Natural killer cell (primary cell): ENCODE results near the gene MRPL52. TPM values are rescaled to one million over a fixed set of nuclear protein-coding genes. Genes with fewer than 3 reads are reported as not detected.

Source experiments
- ATAC-seq, 3 donors: fragments of 150-1000 bp in 2 of 3; fragments of 200-7000 bp in 1 of 3; cut with Tn5 transposase; 1 replicate in 1 of 3; 2 replicates in 2 of 3; pipeline ENCODE4 v1.10.0; 2021; ENCODE audit warnings: mild to moderate bottlenecking in 2 of 3, moderate library complexity in 2 of 3
- DNase-seq, 2 donors: peaks; one replicate each; pipeline versions ENCODE4 v3.0.0 to v3.0.0-alpha.2; 2013 to 2021; ENCODE audit warnings: mixed read lengths in 1 of 2
- H3K27ac ChIP-seq: one replicate; pipeline ENCODE4 v1.5.1; 2013; ENCODE audit warnings: mild to moderate bottlenecking, low read length
- H3K27me3 ChIP-seq: one replicate; pipeline ENCODE4 v1.6.1; 2013; ENCODE audit warnings: low read length; ENCODE audit not compliant: control insufficient read depth, insufficient read depth
- H3K36me3 ChIP-seq: one replicate; pipeline ENCODE4 v1.6.1; 2013; ENCODE audit warnings: low read length; ENCODE audit not compliant: control insufficient read depth, insufficient read depth
- H3K4me1 ChIP-seq: one replicate; pipeline ENCODE4 v1.6.1; 2013; ENCODE audit warnings: low read length; ENCODE audit not compliant: control insufficient read depth, insufficient read depth
- H3K4me3 ChIP-seq: one replicate; pipeline ENCODE4 v1.5.1; 2013; ENCODE audit warnings: low read length
- H3K9me3 ChIP-seq: one replicate; pipeline ENCODE4 v1.6.1; 2013; ENCODE audit warnings: low read length; ENCODE audit not compliant: control insufficient read depth, insufficient read depth
- H3K27ac Mint-ChIP-seq, 2 donors: one replicate each; pipeline ENCODE4 v1.8.0; 2022; ENCODE audit warnings: mild to moderate bottlenecking in 2 of 2, mixed read lengths in 2 of 2, moderate library complexity in 1 of 2
- H3K27me3 Mint-ChIP-seq, 2 donors: one replicate each; pipeline ENCODE4 v1.8.0; 2022; ENCODE audit warnings: low read depth in 2 of 2, mixed read lengths in 2 of 2
- H3K36me3 Mint-ChIP-seq: one replicate; pipeline ENCODE4 v1.8.0; 2022; ENCODE audit warnings: mixed read lengths
- H3K4me1 Mint-ChIP-seq, 2 donors: one replicate each; pipeline ENCODE4 v1.8.0; 2022; ENCODE audit warnings: mixed read lengths in 2 of 2
- H3K4me3 Mint-ChIP-seq: one replicate; pipeline ENCODE4 v1.8.0; 2022; ENCODE audit warnings: mild to moderate bottlenecking, moderate library complexity, mixed read lengths
- H3K9me3 Mint-ChIP-seq, 2 donors: one replicate each; pipeline ENCODE4 v1.8.0; 2022; ENCODE audit warnings: mixed read lengths in 2 of 2
- WGBS: methylation state at CpG from one replicate; pipeline ENCODE4 v1.1.7; 2013; ENCODE audit warnings: missing lambda C conversion rate; ENCODE audit not compliant: insufficient coverage; 5-methylcytosine and 5-hydroxymethylcytosine counted together
- intact Hi-C: fragments of 100-400 bp; cut with micrococcal nuclease; formaldehyde crosslinking; loops from one replicate; pipeline ENCODE4 v1.14.2; 2022
- total RNA-seq, 4 donors: library from RNA; stranded (reverse); fragments of 120-200 nt in 1 of 4; gene quantifications; one replicate each; pipeline versions ENCODE4 v1.2.3 to v1.2.4, GENCODE V29; 2013 to 2022
- TF ChIP-seq, protein P1 (sequence below): fragments of 200-600 bp; IDR thresholded peaks from one replicate; pipeline ENCODE4 v1.8.0; 2022; ENCODE audit warnings: antibody characterized with exemption

Gene MRPL52
- total RNA-seq, 3 donors from 2014 or later (not counting 1 experiment from before 2014, with no cell fraction given) = 40.5 to 42.0 (median 41.6) TPM

DNA sequence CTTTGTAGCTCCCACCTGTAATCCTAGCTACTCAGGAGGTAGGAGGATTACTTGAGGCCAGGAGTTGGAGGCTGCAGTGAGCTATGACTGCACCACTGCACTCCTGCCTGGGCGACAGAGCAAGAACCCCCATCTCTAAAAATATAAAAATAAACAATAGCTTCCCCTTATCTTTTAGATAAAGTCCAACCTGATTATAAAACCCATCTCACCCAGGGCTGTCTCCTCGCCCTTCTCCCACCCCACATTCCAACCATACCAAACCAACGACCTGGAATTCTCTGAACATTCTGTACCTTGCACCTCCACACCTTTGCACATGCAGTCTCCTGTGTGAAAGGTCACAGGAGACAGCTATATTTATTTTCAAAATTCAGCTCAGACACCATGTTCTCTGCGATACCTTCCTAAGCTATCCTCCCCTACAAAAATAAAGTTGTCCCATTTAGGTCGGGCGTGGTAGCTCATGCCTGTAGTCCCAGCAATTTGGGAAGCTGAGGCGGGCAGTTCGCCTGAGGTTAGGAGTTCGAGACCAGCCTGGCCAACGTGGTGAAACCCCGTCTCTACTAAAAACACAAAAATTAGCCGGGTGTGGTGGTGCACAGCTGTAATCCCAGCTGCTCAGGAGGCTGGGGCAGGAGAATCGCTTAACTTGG lies 22.1 kb upstream of the MRPL52 start:
- H3K4me1 Mint-ChIP-seq = no peaks in the 10 kb centered on the region
- no peak for DNase-seq
- no peak overlapping the region for H3K27ac Mint-ChIP-seq
- no peaks in the 10 kb centered on the region for H3K9me3 Mint-ChIP-seq
- 84% methylated on average over 13 of the region's 13 CpGs for WGBS
- H3K4me3 ChIP-seq = no peak overlapping the region
- TF ChIP-seq, protein P1, sequence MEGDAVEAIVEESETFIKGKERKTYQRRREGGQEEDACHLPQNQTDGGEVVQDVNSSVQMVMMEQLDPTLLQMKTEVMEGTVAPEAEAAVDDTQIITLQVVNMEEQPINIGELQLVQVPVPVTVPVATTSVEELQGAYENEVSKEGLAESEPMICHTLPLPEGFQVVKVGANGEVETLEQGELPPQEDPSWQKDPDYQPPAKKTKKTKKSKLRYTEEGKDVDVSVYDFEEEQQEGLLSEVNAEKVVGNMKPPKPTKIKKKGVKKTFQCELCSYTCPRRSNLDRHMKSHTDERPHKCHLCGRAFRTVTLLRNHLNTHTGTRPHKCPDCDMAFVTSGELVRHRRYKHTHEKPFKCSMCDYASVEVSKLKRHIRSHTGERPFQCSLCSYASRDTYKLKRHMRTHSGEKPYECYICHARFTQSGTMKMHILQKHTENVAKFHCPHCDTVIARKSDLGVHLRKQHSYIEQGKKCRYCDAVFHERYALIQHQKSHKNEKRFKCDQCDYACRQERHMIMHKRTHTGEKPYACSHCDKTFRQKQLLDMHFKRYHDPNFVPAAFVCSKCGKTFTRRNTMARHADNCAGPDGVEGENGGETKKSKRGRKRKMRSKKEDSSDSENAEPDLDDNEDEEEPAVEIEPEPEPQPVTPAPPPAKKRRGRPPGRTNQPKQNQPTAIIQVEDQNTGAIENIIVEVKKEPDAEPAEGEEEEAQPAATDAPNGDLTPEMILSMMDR = no peak
- ATAC-seq = no peak
- H3K9me3 ChIP-seq = no peaks in the 10 kb centered on the region
- H3K4me1 ChIP-seq = no peaks in the 10 kb centered on the region
- no peaks in the 10 kb centered on the region for H3K36me3 ChIP-seq
- H3K36me3 Mint-ChIP-seq = no peaks in the 10 kb centered on the region
- intact Hi-C loops = no loop called here
- H3K4me3 Mint-ChIP-seq = no peak overlapping the region
- no peak overlapping the region for H3K27ac ChIP-seq
- peaks cover 27 to 28% of the 10 kb centered on the region in 2 donors for H3K27me3 Mint-ChIP-seq
- no peaks in the 10 kb centered on the region for H3K27me3 ChIP-seq

DNA sequence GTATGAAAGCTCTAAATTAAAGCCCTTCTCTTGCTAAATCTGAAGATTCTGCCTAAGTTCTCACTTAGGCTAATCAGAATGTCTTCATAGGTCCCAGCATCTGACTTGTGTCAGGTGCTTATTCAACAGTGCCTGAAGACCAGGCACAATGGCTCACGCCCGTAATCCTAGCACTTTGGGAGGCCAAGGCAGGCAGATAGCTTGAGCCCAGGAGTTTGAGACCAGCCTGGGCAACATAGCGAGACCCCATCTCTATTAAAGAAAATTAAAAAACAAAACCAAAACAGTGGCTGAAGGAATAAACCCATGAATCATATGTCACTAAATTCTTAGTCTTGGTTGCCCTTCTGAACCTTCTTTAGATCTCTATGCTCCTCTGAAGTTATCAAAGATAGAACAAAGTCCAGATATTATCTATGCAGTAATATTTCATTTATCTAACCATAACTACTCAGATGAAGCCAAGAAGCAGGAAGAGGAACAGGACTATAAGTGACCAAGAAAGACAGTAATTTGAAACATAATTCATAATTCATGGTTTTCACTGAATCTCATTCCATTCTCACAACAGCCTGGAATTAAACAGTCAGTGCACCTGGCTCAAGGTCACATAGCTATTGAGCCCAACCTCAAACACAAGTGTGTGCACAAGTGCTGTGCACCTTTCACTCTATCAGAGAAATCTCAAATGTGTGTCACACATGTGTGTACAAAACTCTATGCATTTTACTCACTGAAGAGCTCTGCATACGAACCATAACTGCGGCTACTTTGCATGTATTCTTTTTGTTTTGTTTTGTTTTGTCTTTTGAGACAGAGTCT lies 21.1 kb upstream of the MRPL52 start:
- no peak overlapping the region for H3K27ac Mint-ChIP-seq
- WGBS = 88% methylated on average over 5 of the region's 5 CpGs
- Histone ChIP-seq H3K9me3 (no peaks in the 10 kb centered on the region), H3K27me3 (no peaks in the 10 kb centered on the region), H3K4me3 (no peak overlapping the region), H3K36me3 (no peaks in the 10 kb centered on the region), H3K27ac (no peak overlapping the region), H3K4me1 (peaks cover 7% of the 10 kb centered on the region)
- no peak overlapping the region for H3K4me3 Mint-ChIP-seq
- H3K4me1 Mint-ChIP-seq = no peaks in the 10 kb centered on the region
- peaks cover 17 to 24% of the 10 kb centered on the region in 2 donors for H3K27me3 Mint-ChIP-seq
- DNase-seq = no peak
- TF ChIP-seq, protein P1 = no peak
- intact Hi-C loops = no loop called here
- no peaks in the 10 kb centered on the region for H3K36me3 Mint-ChIP-seq
- no peak for ATAC-seq
- no peaks in the 10 kb centered on the region for H3K9me3 Mint-ChIP-seq

- Histone ChIP-seq H3K27ac (no peak overlapping the region), H3K9me3 (no peaks in the 10 kb centered on the region), H3K4me1 (peaks cover 15% of the 10 kb centered on the region), H3K4me3 (no peak overlapping the region), H3K27me3 (no peaks in the 10 kb centered on the region), H3K36me3 (no peaks in the 10 kb centered on the region)
- Mint-ChIP-seq H3K9me3 (no peaks in the 10 kb centered on the region), H3K36me3 (no peaks in the 10 kb centered on the region), H3K27me3 (peaks cover 8 to 14% of the 10 kb centered on the region in 2 donors), H3K4me3 (no peak overlapping the region), H3K27ac (no peak overlapping the region), H3K4me1 (no peaks in the 10 kb centered on the region)
- ATAC-seq = no peak
- 58% methylated on average over 2 of the region's 2 CpGs for WGBS
- TF ChIP-seq, protein P1 = no peak
- intact Hi-C loops = no loop called here
- DNase-seq = no peak
These were observed 18.0 kb upstream of the MRPL52 start for GRCh38 chr14:22811722-22812121.
